Activated CD4-positive, alpha-beta T cell treated with anti-CD3 and anti-CD28 coated beads for 1 hour (primary cell): ENCODE data around the gene SECTM1.
"Not testable (repeated sequence)": the region's sequence is repeated elsewhere in the genome, so short reads cannot be mapped to it uniquely, and the experiment has no call there.

Experiments
- DNase-seq: peaks from one replicate; pipeline ENCODE4 v3.0.0-alpha.2; 2020

The SECTM1 gene

GRCh38 chr17:82333279-82334171, at the start of gene SECTM1:
SECTM1 (minus strand) TSS chr17:82333766; CDS start chr17:82327240, 6,526 bp downstream.
- no peak for DNase-seq

- DNase-seq, result no peak
These were observed 49.3 kb upstream of the SECTM1 start for GRCh38 chr17:82382933-82383255.

DNA sequence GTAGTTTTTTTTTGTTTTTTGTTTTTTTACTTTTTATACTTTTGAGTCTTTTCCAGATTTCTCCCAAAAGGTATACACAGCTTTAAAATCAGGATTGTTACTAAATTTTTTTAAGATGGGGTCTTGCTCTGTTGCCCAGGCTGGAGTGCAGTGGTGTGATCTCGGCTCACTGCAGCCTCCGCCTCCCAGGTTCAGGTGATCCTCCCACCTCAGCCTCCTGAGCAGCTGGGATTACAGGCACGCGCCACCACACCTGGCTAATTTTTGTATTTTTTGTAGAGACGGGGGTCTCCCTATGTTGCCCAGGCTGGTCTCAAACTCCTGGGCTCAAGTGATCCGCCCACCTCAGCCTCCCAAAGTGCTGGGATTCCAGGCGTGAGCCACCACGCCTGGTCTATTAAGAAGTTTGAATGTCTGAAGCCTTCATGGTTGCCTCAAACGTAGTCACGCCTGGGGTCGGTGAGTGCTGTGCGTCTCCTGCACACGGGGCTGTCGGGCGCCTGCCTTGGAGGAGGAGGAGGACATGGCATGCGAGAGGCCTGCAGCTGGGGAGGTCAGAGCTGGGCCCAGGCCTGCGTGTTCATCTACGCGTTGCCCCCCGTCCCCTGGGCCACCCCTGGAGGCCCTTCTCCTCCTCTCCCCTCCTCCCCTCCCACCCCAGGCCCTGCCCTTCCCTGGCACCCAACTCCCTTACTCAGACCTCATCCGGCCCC, 48.8 kb upstream of the SECTM1 start:
- DNase-seq, result not testable (repeated sequence)

DNA sequence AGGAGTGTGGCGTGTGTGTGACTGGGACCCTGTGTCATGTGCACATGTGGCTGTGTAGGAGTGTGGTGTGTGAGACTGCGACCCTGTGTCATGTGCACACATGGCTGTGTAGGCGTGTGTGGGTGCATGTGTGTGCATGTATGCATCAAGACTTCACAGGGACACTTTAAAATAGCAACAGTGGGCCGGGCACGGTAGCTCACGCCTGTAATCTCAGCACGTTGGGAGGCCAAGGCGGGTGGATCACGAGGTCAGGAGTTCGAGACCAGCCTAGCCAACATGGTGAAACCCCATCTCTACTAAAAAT, 48.1 kb upstream of the SECTM1 start:
- not testable (repeated sequence) for DNase-seq

GRCh38 chr17:82380860-82381702, 47.5 kb upstream of the SECTM1 start:
- no peak for DNase-seq

DNA sequence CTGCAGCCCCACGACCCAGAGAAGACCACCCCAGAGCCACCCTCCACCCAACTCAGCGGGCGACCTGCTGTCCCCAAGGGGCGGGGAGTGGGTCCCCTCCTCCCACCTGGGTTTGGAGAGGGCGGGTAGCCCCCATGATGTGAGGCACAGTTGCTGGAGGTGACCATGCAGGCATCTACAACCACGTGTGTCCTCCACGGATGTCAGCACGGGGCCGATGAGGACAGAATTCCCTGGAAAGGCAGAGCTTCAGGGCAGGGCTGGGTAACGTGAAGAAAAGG, 45.1 kb upstream of the SECTM1 start:
- no peak for DNase-seq

DNA sequence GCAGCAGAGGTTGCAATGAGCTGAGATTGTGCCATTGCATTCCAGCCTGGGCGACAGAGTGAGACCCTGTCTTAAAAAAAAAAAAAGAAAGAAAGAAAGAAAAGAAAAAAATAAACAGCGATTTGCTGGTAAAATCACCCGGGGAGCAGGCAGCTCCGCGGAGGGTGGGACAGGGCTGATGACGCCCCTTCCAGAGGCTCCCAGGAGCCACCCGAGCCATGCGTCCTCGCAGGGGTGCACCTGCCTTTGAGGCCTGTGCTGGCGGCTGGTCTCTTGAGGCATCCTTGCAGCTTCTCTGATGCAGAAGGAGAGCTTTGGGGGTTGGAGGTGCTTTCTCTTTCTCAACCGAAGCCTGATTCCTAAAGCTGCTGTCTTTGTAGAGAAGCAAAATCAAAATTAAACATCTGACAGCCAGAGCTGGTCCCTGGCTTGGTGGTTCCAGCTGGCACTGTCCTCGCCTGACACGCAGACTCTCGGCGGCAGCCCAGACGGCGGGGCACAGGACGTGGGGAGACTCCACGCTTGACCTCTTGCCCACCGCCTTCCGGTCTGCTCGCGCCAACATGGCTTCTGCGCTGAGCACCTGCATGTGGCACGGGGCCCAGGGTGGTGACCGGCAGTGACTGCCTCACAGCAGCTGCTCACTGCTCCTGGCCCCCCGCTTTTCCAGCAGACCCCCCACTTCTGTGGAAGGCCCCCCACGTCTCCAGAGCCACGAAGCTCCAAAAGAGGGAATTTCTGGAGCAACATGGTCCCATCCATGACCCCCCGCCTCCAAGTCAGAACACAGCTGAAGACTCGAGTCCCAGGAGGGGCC, 44.6 kb upstream of the SECTM1 start:
- DNase-seq, result no peak

GRCh38 chr17:82377294-82377693, 43.7 kb upstream of the SECTM1 start:
- DNase-seq, result not testable (repeated sequence)

DNA sequence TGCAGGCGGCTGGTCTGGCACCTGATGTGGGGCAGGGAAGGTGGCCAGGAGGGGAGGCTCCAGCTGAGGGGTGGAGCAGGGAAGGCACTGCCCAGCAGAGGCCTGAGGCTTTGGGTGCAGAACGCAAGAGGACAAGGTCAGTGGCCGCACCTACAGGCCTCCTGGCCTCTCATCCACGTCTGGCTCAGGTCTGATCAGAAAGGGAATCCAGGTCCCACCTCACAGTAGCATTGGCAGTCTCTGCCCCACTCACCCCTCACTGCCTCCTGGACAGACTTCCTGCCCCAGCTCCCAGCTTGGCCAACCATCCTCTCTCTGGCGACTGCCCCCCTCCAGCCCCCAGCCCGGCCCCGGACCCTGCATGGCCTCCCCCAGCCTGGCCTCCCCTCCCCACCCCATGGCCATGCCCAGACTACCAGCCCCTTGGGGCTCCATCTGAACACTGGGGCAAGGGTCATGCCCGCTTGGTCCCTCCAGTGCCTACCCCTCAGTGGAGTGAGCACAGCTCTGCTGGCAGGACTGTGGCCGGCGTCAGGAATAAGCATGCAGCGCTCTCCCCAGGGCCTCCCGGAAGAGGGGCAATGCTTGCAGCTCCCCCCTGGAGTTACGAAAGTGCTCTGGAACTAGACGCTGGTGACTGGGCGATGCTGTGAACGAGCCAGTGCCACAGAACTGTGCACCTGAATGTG, 42.6 kb upstream of the SECTM1 start:
- no peak for DNase-seq

GRCh38 chr17:82375359-82376041, 41.9 kb upstream of the SECTM1 start:
- DNase-seq, result no peak

DNA sequence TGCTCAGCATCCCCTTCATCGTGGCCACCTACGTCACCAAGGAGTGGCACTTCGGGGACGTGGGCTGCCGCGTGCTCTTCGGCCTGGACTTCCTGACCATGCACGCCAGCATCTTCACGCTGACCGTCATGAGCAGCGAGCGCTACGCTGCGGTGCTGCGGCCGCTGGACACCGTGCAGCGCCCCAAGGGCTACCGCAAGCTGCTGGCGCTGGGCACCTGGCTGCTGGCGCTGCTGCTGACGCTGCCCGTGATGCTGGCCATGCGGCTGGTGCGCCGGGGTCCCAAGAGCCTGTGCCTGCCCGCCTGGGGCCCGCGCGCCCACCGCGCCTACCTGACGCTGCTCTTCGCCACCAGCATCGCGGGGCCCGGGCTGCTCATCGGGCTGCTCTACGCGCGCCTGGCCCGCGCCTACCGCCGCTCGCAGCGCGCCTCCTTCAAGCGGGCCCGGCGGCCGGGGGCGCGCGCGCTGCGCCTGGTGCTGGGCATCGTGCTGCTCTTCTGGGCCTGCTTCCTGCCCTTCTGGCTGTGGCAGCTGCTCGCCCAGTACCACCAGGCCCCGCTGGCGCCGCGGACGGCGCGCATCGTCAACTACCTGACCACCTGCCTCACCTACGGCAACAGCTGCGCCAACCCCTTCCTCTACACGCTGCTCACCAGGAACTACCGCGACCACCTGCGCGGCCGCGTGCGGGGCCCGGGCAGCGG, 41.2 kb upstream of the SECTM1 start:
- no peak for DNase-seq

DNA sequence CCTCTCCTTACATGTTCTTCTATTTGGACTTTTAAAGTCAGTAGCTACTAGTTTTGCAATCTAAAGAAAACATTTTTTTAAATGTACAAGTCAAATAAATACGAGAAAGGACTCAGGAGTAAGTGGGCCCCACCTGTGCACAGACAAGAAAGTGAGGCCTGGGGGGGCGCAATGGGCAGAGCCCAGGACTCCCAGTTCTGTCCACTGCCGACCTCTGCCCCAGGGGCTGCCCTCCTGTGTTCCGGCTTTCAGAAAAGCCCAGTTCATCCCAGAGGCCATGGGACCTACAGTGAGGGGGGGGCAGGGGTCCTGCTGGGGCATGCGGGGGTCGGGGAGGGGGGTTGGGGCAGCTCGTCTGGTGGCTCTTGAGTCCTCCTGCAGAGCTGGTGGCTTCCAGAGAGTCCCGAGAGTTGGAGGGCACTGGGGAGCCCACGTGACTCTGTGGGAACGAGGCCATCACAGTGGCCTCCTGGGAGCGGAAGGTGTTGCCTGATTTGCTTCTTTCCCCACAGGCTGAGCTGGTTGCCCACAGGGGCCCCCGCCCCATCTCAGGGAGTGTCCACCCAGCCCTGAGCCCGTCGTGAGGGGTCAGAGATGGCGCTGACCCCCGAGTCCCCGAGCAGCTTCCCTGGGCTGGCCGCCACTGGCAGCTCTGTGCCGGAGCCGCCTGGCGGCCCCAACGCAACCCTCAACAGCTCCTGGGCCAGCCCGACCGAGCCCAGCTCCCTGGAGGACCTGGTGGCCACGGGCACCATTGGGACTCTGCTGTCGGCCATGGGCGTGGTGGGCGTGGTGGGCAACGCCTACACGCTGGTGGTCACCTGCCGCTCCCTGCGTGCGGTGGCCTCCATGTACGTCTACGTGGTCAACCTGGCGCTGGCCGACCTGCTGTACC, 40.4 kb upstream of the SECTM1 start:
- no peak for DNase-seq

DNA sequence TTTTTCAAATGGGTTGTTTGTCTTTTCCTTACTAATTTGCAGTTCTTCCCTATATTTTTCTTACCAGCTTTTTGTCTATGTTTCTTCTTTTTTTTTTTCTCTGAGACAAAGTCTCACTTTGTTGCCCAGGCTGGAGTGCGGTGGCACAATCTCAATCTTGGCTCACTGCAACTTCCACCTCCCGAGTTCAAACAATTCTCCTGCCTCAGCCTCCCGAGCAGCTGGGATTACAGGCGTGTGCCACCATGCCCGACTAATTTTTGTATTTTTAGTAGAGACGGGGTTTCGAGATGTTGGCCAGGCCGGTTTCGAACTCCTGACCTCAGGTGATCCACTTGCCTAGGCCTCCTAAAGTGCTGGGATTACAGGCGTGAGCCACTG, 39.5 kb upstream of the SECTM1 start:
- not testable (repeated sequence) for DNase-seq

GRCh38 chr17:82372249-82373071, 38.9 kb upstream of the SECTM1 start:
- DNase-seq, result no peak

GRCh38 chr17:82371333-82372248, 38.0 kb upstream of the SECTM1 start, which contains the start of gene UTS2R:
UTS2R (plus strand) TSS chr17:82371765; CDS start chr17:82374325, 2,560 bp downstream.
- no peak for DNase-seq

DNA sequence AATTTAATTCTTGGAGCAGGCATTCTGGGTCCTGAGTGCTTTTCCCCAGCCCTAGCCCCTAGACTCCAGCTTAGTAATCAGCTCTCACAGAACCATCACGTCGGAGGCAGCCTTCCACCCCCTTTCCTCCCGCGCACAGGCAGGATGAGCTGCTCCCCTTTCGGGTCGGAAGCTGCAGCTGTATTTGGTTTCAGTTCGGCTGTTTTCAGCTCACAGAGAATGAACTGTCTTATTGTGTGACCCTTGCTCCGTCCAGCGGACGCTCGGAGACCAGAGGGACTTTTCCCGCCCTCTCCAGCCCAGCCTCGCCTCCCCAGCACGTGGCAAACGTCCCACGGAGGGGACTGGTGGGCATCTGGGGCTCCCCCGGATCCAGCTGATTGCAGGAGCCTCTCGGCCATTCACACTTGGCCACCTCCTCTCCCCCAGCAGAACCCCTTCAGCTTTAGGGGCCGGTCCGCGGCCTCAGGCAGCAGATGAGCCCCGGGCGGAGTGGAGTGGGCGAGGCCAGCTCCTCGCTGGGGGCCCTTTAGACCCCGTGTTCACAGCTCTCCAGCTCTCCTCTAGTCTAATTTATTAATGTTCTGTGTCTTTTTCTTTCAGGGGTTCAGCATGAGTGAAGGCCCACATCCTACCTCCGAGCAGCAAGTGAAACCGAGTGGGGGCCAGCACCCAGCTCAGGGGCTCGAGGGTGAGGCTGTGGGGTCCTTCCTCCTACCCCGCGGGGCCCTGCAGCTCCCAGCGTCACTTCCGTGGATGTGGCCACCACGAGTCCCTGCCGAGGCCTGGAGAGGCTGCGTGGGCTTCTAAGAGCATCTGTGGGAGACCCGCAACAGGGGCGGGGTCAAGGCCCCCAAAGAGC, 37.1 kb upstream of the SECTM1 start:
- DNase-seq, result no peak

GRCh38 chr17:82369211-82369610, 35.6 kb upstream of the SECTM1 start:
- no peak for DNase-seq
